HG03039 (cell line): Measurements from ENCODE around the gene PLK3.
"Not testable (repeated sequence)": the region's sequence is repeated elsewhere in the genome, so short reads cannot be mapped to it uniquely, and the experiment has no call there.

ENCODE experiments used
- ATAC-seq: cut with Tn5 transposase; IDR thresholded peaks from one replicate; pipeline ENCODE4 v1.9.1; 2021; ENCODE audit warnings: mild to moderate bottlenecking, moderate library complexity; ENCODE audit not compliant: unreplicated experiment

PLK3 gene

GRCh38 chr1:44827197-44828002 lies 27.2 kb downstream of the PLK3 start:
- no peak for ATAC-seq

GRCh38 chr1:44828003-44828651 lies 27.9 kb downstream of the PLK3 start:
- ATAC-seq: no peak

- no peak for ATAC-seq
These were observed 28.8 kb downstream of the PLK3 start for GRCh38 chr1:44828841-44829440.

DNA sequence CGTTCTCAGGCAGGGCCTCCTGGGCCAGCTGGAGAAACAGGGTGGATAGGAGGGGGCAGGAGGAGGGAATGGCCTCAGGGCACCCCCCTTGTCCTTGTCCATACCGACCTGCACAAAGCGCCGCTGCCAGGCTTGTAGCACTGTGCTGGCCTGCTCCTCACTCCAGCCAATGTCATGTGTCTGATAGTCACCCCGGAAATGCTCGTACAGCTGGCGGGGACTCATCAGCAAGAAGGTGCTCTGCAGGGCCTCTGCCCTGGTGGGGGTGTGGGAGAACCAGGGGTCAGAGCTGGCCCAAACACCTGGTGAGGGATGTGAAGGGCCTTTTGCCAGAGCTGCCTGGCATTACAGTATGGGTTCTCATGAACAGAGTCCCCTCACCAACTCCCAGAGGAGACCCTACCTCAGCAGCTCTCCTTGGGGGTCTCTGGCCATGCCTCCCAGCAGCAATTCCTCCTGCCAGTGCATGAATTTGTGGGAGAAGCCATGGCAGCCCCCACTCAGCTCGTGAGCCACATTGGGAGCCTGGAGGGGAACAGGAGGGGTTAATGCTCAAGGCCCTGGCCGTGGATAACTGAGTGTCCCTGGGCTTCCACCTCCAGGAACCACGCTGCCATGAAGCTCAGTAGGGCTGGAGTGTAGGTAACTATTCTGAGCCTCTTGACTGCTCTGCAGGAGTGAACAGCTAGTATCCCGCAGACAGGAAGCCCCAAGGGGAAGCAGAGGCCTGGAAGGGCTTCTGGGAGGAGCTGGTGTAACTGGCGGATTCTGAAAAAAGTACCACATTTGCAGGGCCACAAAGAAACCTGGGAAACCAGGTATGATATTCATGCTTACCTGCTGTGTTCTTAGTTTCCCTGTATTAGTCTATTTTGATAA lies 29.6 kb downstream of the PLK3 start:
- no peak for ATAC-seq

GRCh38 chr1:44830900-44831304 lies 30.7 kb downstream of the PLK3 start:
- no peak for ATAC-seq

GRCh38 chr1:44831516-44831915 lies 31.3 kb downstream of the PLK3 start:
- ATAC-seq: no peak

- no peak for ATAC-seq
These were observed 32.0 kb downstream of the PLK3 start for GRCh38 chr1:44832056-44832705.

GRCh38 chr1:44834328-44834727 lies 34.2 kb downstream of the PLK3 start:
- no peak for ATAC-seq

- ATAC-seq: no peak
These were observed 35.8 kb downstream of the PLK3 start for GRCh38 chr1:44835738-44836675.

GRCh38 chr1:44838294-44838693 lies 38.1 kb downstream of the PLK3 start:
- not testable (repeated sequence) for ATAC-seq

DNA sequence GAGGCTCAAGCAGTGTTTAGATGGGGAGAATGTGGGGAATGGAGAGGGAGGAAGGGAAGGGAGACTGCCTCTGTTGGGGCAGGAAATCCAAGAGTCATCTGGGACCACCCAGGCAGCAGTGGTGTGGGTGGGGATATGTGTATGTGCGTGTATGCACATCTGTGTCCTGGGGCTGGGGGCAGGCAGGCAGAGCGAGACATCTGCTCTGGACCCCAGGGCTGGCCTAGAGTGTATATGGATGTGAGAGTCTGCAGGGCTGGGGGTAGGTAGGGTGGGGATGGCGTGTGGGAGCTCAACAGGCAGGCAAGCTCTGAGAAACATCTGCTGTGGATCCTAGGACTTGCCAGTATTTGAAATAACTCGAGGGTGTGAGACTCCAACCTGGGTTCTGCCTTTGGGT lies 39.4 kb downstream of the PLK3 start:
- ATAC-seq: no peak

DNA sequence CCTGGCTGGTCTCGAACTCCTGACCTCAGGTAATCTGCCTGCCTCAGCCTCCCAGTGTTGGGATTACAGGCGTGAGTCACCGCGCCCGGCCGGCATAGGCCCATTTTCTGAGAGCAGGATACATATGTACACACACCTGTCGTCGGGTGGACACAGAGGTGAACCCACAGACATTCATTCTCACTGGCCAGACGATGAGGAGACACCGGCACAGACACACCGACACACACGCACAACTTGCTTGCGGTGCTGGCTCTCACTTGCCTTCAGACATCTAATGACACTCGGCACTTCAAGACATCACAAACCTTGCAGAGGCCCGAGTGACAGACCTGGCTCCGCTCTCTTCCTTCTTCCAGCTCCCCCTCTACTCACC lies 42.3 kb downstream of the PLK3 start:
- no peak for ATAC-seq

- no peak for ATAC-seq
These were observed 42.9 kb downstream of the PLK3 start, which contains the start of gene PTCH2 for GRCh38 chr1:44842862-44843655. PTCH2 (minus strand) TSS chr1:44843253; CDS start chr1:44842932, 321 bp downstream.

- no peak for ATAC-seq
These were observed 46.8 kb downstream of the PLK3 start for GRCh38 chr1:44846985-44847384.

DNA sequence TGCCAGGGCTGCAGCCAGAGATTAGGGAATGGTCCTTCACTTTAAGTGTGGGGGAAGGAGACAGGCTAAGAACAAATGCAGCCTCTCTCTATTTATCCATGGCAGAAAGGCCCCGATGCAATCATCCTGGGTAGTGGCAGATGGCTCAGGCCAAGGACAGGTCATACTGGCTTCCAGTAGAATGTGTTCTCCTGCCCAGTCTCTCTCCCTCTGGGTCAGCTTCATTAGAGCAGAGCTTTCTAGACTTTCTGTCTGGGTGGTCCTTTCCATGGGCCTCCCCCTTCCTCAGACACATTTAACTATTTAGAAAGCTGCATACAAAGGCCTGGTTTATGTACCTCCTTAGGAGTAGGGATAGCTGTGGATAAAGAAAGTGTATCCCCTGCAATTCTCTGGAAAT lies 47.7 kb downstream of the PLK3 start:
- ATAC-seq: no peak

- ATAC-seq: no peak
These were observed 48.4 kb downstream of the PLK3 start for GRCh38 chr1:44848456-44849181.

GRCh38 chr1:44849575-44850132 lies 49.5 kb downstream of the PLK3 start:
- ATAC-seq: no peak

DNA sequence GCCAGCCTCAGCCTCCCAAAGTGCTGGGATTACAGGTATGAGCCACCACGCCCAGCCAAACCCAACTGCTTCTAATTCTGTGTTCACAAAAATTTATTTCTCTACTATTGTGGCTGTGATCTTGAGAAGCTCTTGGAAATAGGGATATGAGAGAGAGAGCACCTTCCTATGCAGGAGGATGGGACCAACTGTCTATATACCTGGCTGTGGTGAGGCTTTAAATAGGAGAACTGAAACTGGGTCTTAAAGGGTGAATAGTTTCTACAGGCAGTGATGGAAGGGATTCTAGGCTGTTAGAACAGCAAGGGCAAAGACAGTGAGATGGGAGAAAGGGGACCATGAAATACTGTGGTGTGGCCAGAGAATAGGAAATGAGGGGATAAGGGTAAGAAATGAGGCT lies 51.1 kb downstream of the PLK3 start:
- no peak for ATAC-seq
